HG03064 (cell line): ENCODE results near the gene MAPT.

Source experiments
- ATAC-seq: cut with Tn5 transposase; IDR thresholded peaks from one replicate; pipeline ENCODE4 v1.9.1; 2021; ENCODE audit warnings: low read depth; ENCODE audit not compliant: unreplicated experiment

The MAPT gene

DNA sequence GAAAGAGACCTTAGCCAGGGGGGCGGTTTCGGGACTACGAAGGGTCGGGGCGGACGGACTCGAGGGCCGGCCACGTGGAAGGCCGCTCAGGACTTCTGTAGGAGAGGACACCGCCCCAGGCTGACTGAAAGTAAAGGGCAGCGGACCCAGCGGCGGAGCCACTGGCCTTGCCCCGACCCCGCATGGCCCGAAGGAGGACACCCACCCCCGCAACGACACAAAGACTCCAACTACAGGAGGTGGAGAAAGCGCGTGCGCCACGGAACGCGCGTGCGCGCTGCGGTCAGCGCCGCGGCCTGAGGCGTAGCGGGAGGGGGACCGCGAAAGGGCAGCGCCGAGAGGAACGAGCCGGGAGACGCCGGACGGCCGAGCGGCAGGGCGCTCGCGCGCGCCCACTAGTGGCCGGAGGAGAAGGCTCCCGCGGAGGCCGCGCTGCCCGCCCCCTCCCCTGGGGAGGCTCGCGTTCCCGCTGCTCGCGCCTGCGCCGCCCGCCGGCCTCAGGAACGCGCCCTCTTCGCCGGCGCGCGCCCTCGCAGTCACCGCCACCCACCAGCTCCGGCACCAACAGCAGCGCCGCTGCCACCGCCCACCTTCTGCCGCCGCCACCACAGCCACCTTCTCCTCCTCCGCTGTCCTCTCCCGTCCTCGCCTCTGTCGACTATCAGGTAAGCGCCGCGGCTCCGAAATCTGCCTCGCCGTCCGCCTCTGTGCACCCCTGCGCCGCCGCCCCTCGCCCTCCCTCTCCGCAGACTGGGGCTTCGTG, at the start of gene MAPT:
Gene MAPT (plus strand): TSS at position 533 of the 763 bp plus-strand sequence. CDS start 67,784 bp downstream, outside the sequence.
- peak; percentile 59 for ATAC-seq

DNA sequence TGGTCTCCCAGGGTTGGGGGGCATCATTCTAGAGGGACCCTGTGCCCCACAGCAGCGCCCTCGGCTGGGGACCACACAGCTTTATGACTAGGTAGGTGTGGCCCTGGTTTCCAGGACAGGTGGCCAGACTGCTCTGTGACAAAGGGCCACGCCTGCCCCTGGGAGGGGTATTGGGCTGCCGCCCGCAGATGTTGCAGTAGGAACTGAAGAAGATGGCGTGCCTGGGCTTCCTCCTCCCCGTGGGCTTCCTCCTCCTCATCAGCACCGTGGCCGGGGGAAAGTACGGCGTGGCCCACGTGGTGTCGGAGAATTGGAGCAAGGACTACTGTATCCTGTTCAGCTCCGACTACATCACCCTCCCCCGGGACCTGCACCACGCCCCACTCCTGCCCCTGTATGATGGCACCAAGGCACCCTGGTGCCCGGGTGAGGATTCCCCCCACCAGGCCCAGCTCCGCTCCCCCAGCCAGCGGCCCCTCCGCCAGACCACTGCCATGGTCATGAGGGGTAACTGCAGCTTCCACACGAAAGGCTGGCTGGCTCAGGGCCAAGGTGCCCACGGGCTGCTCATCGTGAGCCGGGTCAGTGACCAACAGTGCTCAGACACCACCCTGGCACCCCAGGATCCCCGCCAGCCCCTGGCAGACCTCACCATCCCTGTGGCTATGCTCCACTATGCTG, 49.5 kb upstream of the MAPT start, which contains the start of gene SPPL2C:
Gene SPPL2C (plus strand): TSS at position 187 of the 681 bp plus-strand sequence. CDS start 26 bp downstream, at position 213.
- no peak for ATAC-seq

DNA sequence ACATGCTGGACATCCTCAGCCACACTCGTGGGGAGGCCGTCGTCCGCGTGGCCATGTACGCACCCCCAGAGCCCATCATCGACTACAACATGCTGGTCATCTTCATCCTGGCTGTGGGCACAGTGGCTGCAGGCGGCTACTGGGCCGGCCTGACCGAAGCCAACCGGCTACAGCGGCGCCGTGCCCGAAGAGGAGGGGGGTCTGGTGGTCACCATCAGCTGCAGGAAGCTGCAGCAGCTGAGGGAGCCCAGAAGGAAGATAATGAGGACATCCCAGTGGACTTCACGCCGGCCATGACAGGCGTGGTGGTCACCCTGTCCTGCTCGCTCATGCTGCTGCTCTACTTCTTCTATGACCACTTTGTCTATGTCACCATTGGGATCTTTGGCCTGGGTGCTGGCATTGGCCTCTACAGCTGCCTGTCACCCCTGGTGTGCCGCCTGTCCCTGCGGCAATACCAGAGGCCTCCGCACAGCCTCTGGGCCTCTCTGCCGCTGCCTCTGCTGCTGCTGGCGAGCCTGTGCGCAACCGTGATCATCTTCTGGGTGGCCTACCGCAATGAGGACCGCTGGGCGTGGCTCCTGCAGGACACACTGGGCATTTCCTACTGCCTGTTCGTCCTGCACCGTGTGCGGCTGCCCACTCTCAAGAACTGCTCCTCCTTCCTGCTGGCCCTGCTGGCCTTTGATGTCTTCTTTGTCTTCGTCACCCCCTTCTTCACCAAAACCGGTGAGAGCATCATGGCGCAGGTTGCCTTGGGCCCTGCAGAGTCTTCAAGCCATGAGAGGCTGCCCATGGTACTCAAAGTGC, 48.8 kb upstream of the MAPT start:
- no peak for ATAC-seq

DNA sequence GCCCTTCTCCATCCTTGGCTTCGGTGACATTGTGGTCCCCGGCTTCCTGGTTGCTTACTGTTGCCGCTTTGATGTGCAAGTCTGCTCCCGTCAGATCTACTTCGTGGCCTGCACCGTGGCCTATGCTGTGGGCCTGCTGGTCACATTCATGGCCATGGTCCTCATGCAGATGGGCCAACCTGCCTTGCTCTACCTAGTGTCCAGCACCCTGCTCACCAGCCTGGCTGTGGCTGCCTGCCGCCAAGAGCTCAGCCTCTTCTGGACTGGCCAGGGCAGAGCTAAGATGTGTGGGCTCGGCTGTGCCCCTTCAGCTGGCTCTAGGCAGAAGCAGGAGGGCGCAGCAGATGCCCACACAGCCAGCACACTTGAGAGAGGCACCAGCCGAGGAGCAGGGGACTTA, 48.1 kb upstream of the MAPT start:
- no peak for ATAC-seq

DNA sequence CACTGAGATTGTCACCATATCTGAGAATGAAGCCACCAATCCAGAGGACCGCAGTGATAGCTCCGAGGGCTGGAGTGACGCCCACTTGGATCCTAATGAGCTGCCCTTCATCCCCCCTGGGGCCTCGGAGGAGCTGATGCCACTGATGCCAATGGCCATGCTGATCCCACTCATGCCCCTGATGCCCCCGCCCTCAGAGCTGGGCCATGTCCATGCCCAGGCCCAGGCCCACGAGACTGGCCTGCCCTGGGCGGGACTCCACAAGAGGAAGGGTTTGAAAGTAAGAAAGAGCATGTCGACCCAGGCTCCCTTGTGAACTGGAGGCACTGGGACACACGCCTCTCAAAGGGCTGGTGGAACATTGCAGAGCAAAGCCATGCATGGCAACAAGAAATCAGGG, 47.7 kb upstream of the MAPT start:
- ATAC-seq: no peak

DNA sequence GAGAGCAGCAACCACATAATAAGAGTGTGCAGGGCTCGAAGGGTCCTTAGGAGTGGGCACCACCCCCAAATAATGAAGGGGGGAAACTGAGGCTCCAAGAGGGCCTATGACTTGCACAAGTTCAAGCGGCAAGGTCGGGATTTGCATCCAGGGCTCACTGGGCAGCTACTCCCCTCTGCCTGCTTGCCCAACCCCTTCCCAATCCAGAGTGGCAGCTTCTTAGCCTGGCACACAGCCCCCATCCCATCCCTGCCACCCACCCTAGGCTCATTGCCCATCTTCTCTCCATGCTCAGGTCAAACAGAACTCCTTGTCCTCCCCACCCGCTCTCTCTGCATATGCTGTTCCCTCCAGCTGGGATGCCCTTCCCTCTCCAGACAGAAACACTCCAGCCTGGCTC, 47.3 kb upstream of the MAPT start:
- ATAC-seq: no peak

DNA sequence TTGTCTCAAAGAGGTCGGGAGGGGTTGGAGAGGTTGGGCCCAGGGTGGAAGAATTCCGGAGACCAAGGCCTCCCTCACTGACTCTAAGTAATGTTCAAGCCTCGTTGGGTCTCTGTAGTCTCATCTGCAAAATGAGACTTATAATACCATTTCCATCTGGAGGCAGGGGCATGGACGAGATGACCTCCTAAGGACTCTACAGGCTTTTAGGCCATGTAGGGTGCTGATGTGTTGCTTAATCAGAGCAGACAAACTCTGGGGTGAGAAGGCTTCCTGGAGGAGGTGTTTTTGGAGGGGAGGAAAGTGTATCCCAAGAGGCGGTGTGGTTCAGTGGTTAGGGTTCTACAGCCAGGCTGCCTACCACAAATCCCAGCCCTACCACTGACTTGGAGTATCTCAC, 46.6 kb upstream of the MAPT start:
- no peak for ATAC-seq

DNA sequence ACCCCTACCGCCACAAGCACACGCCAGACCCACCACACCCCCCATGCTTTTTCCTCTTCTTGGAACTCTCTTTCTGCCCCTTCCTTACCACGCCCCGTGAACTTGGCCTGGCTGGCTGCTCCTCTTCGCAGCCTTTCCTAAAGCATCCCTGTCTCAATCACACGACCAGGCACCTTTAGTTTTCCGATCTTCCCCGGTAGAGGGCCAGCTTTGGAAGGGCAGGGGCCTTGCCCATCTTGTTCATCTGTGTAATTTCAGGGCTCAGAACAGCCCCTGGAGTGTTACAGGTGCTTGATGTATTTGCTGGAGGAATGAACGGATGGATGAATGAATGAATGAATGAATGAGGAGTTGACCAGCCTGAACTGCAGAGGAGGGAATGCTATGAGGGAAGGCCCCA, 45.9 kb upstream of the MAPT start:
- no peak for ATAC-seq

DNA sequence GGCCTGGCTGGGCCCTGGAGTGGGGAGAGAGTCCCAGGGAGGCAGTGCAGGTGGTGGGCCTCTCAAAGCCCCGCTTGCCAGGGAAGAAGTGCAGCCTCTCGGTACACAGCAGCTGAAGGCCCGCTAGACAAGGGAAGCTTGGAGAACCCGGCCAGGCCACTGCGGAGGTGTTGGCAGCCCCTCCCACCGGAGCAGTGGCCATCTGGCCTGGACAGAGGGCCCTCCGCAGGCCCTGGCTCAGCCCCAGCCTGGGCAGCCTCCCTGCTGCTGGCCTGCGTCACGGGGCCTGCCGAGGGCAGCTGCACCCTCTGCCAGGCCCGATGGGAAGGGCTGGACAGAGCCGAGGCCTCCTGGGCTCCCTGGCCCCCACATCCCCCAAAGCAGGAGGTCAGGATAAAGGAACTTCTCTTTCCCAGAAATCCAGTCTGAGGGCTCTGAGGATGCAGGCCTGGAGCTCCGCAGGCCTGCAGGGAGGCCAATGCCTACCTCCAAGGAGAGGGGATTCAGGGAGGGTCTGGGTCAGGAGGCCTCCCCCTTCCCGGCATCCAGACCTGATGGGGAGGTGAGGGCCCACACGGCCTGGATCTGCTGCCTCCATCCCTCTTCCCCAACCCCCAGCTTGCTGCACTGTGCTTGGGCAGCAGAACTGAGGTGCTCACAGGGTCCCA, 45.4 kb upstream of the MAPT start:
- no peak for ATAC-seq

DNA sequence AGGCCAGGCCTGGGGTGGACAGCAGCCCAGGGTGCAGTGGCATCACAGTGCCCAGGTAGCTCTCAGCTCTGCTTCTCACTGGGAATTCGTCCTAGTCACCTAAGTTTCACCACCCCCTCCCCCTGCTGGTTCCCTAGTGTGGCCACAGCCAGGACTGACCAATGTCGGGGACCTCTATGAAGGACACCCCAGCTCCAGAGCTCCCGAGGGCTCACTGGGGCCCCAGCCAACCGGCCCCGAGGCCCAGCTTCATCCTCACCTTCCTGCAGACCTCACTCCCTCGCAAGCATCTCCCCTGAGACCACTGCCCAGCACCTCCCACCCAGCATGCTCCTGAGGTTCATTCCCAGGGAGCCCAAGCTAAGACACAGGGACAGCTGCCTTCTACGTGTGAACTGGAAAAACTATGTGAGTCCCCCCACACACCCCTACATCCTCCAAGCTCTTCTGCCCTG, 44.8 kb upstream of the MAPT start:
- ATAC-seq: no peak

DNA sequence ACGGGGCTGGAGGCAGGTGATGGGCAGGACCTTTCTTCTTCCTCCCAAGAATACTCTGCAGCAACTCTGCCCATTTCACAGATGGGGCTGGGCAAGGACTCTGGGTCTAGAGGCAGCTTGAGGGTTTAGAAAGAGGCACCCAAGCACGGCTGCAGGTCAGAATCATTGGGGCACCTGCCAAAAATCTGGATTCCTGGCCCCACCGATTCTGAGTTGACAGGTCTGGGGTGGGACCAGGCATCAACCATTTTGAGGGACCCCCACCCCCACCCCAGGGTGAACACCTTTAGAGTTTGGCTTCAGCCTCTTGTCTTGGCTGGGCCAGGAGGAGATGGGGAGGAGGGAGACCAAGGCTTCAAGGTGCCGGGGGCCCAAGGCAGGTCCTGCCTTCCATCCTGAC, 44.3 kb upstream of the MAPT start:
- no peak for ATAC-seq

DNA sequence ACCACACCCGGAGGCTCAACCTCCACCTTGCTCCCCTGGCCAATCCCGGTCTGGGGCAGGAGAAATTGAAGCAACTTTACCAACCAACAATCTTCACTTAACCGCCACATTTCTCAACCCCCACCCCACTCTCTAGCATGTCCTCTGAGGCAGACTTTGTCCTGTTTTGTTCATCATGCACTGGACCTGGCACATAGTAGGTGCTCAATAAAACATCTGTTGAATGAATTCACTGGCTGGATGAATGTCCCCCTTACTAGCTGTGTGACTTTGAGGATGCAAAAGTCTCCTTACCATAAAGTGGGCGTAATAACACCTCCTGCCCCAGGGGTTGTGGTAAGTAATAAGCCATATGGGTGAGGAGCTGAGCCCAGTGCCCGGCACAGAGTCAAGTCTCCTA, 43.9 kb upstream of the MAPT start:
- ATAC-seq: no peak

DNA sequence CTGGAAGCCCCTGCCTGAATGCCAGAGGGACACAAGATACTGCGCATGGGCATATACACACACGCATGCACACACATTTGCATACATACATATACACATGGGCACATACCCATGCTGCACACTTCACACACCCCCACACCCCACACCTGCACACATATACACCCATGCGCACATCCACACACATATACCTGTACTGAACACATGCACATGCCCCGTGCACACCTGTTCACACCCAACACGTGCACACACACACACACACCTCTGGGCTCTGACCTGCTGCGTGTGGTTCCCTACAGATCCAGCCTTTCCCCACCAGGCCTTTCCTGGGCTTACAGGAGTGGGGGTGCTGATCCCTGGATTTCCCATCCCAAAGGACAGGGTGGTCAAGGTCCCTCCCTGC, 43.3 kb upstream of the MAPT start:
- ATAC-seq: no peak

DNA sequence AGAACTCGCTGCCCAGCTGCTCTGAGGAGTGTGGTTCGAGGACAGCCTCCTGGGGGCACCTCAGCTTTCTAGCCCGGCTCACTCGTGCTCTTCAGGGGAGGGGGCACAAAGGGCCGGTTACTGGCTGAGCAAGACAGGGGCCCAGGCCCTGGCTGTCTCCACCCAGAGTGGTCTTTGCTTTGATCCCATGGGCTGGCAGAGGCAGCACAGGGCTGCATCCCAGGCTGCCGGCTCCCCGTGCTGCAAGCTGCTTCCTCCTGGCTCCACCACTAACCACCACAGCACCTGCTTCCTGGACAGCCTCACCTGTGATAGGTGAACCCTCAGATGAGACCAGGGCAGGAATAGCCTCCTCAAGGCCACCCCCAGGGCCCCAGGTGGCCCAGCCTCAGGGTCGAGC, 42.9 kb upstream of the MAPT start:
- no peak for ATAC-seq

DNA sequence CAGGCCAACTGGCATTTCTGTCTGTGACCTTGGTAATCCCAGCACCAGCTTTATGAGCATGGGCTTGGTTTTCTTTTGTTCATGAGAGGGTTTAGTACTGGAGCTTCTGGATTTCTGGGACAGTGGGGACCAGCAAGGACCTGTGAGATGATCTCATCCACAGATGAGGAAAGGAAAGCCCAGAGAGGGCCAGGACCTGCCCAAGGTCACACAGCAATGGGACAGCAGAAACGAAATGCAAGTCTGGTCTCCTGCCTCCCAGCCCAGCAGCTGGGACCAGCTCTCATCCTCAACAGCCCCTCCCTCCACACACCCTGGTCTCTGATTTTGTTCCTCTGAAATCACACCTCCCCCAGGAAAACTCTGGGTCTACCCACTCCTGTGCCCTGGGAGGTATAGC, 42.5 kb upstream of the MAPT start:
- ATAC-seq: no peak

DNA sequence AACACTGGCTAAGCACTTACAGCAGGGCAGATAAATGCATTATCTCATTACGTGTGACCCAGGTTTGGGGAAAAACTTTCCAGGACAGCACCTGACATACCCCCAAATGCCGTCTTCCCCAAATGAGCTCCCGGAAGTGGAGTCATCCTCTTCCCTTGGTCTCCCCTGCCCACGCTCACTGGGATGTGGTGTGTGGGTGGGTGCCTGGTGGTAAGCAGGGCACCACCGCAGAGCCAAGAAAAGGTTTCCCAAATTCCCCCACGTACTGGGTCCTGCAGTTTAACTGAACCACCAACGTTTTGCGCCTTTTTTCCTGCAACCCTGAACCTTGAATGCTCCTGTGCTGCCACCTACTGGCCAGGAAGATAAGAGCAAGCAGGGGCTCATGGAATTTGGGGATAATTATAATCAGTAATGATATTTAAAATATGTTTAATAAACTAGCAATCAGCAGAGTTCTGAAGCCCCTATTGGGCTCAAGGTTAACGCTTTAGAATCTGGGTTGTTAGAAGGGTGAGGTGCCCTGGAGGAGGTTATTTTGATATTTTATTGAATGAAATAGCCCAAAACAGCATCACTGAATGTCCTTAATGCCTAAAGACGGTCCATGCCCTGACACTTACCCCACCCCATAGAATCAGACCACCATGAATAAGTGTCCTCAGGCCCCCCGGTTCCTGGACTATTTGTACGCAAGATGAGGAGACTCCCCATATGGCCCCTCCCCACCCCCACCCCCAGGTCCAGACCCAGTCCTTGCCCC, 41.6 kb upstream of the MAPT start:
- ATAC-seq: no peak

DNA sequence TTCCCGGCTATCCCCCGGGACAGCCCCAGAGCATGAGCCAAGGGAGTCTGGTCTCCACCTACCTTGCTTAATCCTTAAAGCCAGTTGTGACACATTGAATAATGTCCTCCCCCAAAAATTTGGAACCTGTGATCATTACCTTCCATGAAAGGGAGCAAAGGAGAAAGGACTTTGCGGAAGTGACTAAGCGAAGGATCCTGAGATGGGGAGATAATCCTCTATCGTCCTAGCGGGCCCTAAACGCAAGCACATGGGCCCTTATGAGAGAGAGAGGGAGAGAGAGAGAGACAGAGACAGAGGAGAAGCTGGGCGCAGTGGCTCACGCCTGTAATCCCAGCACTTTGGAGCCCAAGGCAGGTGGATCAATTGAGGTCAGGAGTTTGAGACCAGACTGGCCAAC, 40.1 kb upstream of the MAPT start:
- ATAC-seq: no peak

DNA sequence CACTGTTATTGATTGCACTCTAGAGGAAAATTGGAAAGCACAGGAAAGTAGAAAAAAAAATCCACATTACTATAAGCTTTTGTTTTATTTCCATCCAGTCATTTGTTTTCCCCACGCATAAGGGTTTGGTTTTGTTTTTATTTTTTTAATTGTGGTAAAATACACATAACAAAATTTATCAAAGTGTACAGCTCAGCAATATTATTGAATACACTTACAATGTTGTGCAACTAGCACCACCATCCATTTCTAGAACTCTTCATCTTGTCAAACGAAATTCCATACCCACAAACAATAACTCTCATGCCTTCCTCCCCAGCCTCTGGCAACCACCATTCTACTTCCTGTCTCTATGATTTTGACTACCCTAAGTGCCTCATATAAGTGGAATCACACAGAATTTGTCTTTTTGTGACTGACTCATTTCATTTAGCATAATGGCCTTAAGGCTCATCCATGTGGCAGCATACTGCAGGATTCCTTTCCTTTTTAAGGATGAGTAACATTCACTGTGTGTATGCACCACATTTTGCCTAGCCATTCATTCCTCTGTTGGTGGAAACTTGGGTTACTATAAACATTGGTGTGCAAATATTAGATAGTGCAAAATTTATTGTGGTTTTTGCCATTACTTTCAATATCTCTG, 38.5 kb upstream of the MAPT start:
- no peak for ATAC-seq

DNA sequence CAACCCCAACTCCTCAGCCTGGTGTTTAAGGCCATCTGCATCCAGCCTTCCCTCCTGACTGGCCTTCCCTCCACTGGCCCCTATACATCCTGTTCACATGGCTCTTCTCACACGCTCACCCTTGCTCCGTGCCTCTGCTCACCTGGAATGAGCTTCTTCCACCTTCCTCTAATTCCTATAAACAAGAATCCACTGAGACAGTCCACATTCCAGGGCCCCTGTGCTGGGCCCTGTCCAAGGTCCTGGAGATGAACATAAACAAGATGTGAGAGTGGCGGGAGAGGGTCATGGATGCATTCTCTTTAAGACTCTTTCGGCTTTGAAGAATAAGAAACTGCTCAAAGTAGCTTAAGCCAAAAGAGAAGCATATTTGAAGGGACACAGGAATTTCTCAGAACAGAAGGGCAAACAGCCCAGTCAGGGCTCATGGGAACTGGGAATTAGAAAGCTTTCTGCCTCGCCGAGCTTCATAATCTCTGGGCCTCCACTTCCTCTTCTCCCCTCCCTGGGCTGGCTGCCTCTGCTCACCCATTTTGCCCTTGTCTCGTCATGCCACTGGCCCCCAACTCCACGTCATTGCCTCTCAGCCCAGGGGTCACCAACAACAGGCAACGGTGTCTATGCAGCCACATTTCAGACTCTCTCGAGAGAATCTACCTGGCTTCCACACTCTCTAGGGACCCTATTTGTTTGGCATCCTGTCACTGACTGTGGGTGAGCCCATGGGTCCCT, 36.2 kb upstream of the MAPT start:
- ATAC-seq: no peak
